Measurements from ENCODE around the gene PODXL.

PODXL gene

DNA sequence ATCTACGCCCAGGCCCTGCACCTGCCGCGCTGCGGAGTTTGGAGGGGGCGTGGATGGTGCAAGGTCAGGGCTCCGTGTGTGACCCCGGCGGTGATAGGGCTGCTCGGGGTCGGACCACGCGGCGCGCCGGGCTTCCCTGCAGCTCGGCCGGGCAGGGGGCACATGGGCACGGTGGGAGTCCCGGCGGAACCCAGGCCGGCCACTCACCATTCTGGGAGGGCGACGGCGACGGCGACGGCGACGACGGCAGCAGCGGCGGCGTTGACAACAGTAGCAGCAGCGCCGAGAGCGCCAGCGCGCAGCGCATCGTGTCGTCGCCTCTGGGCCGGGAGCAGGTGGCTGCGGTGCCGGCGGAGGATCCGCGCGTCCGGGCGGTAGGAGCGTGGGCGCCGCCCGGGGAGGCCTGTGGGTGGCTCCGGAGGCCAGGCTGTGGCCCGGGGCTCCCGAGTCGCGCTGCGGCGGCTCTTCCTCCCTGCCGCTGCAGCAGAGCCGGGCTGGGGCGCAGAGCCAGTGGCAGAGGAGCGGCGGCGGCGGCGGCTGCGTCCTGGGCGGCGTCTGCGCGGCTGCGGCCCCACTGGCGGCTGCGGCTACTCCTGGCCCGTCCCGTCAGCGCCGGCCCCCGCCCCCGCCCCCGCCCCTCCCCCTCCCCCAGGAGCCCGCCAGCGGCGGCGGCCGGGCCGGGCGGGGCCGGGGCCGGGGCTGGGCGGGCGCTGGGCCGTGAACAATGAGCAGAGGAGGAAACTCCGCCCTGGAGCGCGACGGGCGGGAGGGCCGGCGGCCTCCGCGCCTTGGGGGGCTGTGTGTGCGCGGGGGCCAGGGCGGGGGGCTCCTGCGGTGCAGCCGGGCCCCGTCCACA, at the start of gene PODXL:
Gene PODXL (minus strand): TSS at position 576 of the 856 bp plus-strand sequence. CDS start 269 bp downstream, at position 307.
- peak; percentile 87 for DNase-seq (ENCODE audit: low spot score)

- DNase-seq (ENCODE audit: low spot score) = no peak
Measured at GRCh38 chr7:131605280-131605878, 49.0 kb upstream of the PODXL start.

DNA sequence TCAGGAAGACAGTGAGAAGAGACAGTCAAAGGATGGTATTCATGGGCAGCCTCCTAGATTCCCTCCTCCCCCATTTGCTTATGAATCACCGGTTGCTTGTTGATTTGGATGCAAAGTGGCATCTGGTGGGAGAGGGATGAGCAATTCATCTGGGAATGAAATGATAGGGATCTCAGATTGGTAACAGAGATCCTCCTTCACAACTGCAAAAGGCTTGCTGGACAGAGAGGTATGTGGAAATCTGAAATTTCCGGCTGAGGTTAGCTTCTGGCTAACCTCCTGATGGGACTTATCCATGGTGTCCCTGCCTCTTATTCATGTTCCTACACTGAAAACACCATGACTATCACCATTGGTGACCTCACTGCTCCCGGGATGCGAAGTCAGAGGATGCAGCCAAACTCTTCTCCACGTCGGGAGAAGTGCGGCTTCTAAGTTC, 48.4 kb upstream of the PODXL start:
- no peak for DNase-seq (ENCODE audit: low spot score)

- no peak for DNase-seq (ENCODE audit: low spot score)
Measured at GRCh38 chr7:131603932-131604331, 47.5 kb upstream of the PODXL start.

GRCh38 chr7:131602994-131603372, 46.6 kb upstream of the PODXL start:
- no peak for DNase-seq (ENCODE audit: low spot score)

DNA sequence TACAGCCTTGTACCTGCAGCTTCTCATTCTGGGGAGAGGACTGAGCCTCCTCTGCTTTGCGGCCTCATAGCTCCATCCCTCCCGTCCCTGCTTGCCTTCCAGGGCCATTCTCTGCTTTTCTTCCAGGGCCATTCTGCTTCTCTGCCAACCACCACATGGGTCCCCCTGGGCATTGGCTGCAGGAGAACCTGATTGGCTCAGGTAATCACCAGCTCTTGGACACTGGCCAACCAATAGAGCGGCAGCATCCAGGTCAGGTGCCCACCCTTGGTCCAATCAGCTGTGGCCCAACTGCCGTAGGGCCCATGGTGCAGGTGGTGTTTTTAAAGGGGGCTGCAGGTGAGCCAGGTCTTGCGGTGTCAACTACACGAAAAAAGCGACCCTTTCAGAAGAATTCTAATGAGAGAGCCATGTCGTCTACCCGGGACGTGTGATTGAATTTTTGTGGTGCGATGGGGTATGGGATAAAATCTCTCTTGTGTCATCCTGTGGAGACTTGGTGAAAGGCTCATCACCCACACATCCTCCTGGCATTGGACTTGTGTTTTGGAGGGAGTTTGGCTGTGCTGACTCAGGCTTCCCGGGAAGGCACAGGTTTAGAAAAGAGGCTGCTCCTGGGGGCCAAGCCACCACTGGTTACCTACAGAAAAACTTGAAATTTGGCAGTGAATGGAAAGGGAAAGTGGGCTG, 46.0 kb upstream of the PODXL start:
- DNase-seq (ENCODE audit: low spot score) = no peak

DNA sequence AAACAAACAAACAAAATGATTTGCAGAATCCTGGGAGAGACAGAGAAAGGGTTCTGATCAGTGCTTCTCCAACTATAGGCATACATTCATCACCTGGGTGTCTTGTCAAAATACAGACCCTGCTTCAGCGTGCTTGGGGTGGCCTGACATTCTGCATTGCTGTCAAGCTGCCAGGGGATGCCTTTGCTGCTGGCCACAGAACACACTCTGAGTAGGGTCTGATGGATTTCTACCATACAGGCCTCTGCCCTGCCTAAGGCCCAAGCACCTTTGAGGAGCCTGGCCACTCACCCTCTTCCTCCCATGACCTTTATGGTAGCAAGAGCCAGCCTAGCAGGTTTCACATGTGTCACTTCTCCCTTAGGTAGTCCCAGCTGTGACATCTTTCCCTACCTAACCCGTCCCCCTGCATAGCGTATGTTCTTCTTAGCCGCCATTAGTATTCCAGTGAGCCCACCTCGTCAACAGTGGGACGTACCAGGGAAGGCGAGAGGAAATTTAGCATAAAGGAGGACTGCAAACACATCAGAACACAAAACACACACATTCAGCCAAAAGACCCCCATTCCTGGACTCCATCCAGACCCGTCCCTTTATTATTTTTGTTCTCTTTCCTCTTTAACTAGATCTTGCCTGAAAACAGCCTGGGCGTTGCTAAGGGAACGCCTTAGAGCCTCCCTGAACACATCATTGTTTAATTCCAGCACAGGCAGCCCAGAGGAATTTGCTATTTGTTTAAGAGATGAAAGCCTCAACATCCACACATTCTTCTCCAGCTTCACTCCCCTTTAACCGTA, 43.9 kb upstream of the PODXL start:
- no peak for DNase-seq (ENCODE audit: low spot score)

DNA sequence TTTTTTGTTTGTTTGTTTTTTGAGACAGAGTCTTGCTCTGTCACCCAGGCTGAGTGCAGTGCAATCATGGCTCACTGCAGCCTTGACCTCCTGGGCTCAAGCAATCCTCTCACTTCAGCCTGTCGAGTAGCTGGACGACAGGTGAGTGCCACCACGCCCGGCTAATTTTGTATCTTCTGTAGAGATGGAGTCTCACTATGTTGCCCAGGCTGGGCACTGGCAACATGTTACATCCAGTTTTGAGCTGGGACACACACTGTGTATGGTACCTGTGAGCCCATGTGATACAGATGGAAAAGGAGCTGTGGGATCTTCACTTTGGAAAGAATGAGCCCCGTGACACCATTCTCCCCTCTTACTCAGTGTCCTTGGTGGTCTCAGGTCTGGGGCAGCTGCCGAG, 40.4 kb upstream of the PODXL start:
- no peak for DNase-seq (ENCODE audit: low spot score)

DNA sequence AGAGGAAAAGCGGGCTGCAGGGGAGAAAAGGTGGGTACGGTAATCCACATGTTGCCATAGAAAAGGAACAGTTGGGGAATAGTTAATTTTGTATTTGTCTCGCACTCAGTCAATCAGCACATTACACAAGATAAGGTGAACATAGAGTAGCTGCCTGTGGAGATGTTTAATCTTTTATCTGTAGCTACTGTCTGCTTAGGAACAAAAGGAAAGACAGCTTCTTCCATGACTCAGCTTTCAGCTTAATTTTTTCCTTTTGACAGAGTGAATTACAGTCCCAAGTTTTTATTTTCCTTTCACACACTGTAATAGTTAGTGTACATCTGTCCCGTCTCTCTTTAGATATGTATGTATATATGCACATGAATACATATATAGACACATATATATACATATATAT, 39.3 kb upstream of the PODXL start:
- DNase-seq (ENCODE audit: low spot score) = no peak

GRCh38 chr7:131591687-131592319, 35.4 kb upstream of the PODXL start:
- no peak for DNase-seq (ENCODE audit: low spot score)

GRCh38 chr7:131587315-131587923, 31.0 kb upstream of the PODXL start:
- no peak for DNase-seq (ENCODE audit: low spot score)

- DNase-seq (ENCODE audit: low spot score) = no peak
Measured at GRCh38 chr7:131586759-131587158, 30.3 kb upstream of the PODXL start.

DNA sequence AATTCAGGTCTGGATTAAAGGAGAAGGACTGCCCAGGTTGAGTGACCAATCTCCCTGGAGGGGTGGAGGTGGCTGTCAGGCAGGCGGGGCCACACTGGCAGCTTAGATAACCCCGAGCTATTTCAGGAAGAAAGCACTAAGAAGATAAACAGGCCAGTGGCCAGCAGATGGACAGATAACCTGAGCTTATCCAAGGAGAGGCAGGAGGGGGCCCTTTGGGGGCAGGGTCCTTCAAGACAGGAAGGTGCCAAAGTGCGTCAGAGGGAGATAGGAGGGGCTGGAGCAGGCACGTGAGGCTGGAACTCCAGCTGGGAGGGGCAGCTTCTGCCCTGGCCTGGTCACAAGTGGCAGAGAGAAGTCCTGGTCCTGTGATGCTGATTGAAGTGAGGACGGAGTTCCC, 29.8 kb upstream of the PODXL start:
- DNase-seq (ENCODE audit: low spot score) = no peak

GRCh38 chr7:131583430-131583829, 27.0 kb upstream of the PODXL start:
- no peak for DNase-seq (ENCODE audit: low spot score)

- no peak for DNase-seq (ENCODE audit: low spot score)
Measured at GRCh38 chr7:131581241-131582051, 25.0 kb upstream of the PODXL start.

GRCh38 chr7:131578602-131579001, 22.2 kb upstream of the PODXL start:
- no peak for DNase-seq (ENCODE audit: low spot score)

DNA sequence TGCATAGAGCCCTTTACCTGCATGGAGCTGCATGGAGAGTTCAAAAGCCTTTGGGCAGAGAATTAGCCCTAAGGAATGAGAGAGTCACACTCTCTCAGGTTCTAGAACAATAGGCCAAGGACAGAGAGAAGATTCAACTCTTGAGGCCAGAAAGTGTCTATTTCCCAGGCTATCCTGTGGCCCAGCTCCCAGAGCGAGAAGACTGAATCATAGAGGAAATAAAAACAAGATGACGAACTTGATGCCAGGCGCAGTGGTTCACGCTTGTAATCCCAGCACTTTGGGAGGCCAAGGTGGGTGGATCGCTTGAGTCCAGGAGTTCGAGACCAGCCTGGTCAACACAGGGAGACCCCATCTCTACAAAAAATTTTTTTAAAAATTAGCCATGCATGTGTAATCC, 18.3 kb upstream of the PODXL start:
- DNase-seq (ENCODE audit: low spot score) = no peak

- DNase-seq (ENCODE audit: low spot score) = no peak
Measured at GRCh38 chr7:131570401-131570800, 14.0 kb upstream of the PODXL start.

DNA sequence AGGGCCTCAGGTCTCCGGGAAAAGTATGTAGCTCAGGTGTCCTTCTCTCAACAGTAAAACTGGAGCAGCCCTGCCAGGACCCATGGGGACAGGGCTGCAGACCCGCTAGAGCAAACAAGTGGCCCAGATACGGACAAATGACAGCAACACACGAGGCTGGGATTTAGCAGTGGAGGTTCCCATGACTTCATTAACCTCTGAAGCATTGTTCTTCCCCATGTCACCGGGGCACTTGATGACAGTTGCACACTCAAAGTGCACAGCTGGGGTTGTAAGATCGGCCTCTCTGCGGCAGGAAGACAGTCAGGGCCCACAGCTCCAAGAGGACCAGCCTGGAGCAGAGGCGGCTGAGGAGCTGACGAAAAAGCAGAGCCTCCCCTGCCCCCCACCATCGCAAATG, 12.5 kb upstream of the PODXL start:
- DNase-seq (ENCODE audit: low spot score) = no peak

- DNase-seq (ENCODE audit: low spot score) = no peak
Measured at GRCh38 chr7:131568510-131568909, 12.1 kb upstream of the PODXL start.

Data from HuH-7 (cell line).